ENCODE results near the gene CCSER1.
"Not testable (repeated sequence)": the region's sequence is repeated elsewhere in the genome, so short reads cannot be mapped to it uniquely, and the experiment has no call there.

CCSER1 gene

DNA sequence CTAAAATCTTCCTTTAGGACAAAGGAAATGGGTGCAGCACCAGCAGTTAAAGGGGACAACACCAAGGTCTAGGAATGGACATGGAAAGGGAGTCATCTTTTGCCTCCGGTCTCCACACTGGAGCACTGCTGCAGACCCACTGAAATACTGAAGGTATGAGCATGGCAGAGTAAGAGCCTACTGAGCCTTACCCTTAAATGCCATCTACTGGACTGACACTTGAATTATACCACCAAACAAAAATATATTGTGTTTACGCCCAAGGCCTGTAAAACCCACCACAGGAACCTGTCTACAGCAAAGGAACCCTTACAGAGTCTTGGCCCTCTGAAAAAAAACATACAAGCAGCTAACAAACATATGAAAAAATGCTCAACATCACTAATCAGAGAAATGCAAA lies 443.4 kb downstream of the CCSER1 start:
- DNase-seq (ENCODE audit: low read depth), result no peak

DNA sequence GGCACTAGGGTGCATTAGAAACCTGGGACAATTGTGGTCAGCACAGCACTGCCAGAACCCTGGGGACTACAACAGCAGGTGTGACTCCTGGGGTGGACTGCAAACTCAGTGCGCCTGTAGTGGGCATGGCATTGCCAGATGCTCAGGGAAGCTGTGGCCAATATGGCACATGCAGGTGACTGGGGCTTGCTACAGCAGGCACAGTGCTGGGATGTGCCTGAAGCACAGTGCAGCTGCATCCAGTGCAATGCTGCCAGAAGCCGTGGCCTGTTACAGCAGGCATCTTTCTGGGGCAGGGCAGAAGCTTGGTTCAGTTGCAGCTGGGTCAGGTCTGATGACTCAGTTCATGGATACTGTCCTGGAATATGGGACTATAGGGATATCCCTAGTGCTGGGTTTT lies 445.8 kb downstream of the CCSER1 start:
- DNase-seq (ENCODE audit: low read depth), result no peak

DNA sequence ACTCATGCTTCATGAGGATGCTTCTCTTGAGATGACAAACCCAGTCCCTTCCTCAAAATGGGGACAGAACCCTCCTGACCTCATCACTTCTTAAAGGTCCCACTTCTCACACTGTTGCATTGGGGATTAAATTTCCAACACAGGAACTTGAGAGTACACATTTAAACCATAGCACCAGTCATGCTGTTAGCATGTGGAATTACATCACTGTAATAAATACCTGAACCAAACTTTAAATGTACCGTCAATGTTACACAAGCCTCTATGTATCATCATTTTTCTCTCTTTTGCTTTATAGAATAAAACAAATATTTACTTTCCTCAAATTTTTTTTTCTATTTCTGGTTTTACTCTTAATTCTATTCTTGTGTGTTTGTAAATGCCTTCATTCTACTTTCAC lies 448.2 kb downstream of the CCSER1 start:
- no peak for DNase-seq (ENCODE audit: low read depth)

DNA sequence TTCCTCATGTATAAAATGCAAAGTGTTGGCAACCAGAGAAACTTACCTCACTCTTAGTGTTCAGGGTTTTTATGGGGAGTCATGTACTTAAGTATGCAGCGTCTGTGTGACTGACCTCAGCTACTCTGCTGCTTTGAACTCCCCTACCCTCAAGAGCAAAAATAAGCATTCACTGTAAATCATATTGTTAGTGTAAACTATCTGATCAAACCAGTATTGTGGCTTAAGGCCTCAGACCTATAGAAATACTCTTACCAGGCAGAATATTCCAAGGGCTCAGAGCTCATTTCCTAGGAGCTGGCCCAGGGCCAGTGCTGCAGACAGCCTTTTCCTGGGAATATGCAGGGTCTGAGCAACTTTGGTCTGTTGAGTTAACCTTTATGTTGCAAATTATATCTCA lies 453.1 kb downstream of the CCSER1 start:
- DNase-seq (ENCODE audit: low read depth), result no peak

DNA sequence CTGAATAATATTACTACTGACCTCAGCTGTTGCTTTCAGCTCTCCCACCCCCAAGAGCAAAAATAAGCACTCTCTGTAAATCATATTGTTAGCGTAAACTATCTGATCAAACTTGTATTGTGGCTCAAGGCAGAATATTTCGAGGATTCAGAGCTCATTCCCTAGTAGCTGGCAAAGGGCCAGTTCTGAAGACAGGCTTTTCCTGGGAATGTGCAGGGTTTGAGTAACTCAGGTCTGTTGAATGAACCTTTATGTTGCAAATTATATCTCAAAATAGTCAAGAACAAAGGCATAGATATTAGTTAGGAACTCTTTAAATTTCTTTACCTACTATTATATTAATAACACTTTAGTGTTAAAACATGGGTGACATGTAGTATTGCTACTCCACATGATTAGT lies 454.9 kb downstream of the CCSER1 start:
- peak; percentile 4 for DNase-seq (ENCODE audit: low read depth)

DNA sequence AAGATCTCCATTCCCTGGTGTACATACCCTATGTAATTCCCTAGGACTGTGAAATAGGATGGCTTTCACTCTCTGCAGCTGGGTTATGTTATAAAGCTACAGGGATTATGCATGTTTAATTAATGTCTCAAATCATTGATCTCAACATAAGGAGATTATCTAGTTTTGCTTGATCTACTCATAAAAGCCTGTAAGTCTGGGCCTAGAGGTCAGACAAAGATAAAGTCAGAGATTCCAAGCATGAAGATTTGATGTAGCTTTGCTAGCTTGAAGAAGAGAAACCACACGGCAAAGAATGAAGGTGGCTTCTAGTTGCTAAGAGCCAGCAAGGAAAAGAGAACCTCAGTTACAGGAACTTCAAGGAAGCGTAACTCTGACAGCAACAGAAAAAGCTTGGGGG lies 456.9 kb downstream of the CCSER1 start:
- no peak for DNase-seq (ENCODE audit: low read depth)

DNA sequence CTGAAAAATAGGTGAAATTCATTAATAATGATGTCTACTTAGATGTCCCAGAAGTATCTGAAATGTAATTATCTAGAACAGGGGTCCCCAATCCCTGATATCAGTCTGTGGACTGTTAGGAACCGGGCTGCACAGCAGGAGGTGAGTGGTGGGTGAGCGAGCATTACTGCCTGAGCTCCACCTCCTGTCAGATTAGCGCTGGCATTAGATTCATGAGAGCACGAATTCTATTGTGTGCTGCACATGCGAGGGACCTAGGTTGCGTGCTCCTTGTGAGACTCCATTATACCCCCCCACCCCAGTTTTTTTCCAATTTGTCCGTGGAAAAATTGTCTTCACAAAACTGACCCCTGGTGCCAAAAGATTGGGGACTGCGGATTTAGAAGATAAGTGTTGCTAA lies 458.8 kb downstream of the CCSER1 start:
- no peak for DNase-seq (ENCODE audit: low read depth)

DNA sequence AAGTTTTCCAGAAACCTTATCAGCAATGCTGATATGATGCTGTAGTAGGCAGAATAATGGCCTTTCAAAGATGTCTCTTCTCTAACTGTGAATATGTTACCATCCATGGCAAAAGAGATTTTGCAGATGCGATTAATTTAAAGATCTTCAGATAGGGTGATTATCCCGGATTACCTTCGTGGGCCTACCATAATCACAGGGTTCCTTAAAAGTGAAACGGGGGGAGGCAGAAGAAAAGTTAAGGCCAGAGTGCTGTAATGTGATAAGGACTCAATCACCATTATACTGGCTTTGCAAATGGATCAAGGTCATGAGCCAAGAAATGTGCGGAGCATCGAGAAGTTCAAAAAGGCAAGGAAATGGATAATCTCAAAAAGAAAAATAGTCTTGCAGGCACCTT lies 459.6 kb downstream of the CCSER1 start:
- no peak for DNase-seq (ENCODE audit: low read depth)

DNA sequence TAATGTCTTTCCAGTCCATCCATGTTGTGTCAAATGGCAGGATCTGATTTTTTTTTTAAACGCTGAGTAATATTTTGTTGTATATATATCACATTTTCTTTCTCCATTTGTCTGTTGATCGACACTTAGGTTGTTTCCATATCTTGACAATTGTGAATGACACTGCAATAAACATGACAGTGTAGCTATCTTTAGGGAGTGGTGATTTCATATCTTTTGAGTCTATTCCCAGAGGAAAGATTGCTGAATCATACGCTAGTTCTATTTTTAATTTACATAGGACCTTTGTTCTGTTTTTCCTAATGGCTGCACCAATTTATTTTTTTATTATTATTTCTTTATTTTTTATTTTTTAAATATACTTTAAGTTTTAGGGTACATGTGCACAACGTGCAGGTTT lies 470.7 kb downstream of the CCSER1 start:
- DNase-seq (ENCODE audit: low read depth), result no peak

DNA sequence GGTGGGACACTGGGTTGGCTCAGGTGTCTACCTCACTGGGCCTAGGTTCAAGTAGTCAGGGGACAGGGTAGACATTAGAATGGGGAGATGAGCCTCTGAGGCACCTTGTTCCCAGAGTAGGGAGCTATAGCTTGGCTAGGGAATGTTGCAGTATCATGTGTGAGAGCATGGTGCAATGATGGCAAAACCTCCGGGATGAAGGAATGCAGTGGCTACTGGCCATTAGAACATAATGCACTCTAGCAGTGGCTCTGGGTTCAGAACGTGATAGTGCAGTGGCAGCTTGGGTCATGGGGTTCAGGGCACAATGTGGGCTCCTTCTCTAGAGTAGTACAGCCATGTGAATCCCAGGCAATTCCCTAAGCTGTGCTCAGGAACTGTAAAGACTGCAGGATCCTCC lies 471.5 kb downstream of the CCSER1 start:
- no peak for DNase-seq (ENCODE audit: low read depth)

DNA sequence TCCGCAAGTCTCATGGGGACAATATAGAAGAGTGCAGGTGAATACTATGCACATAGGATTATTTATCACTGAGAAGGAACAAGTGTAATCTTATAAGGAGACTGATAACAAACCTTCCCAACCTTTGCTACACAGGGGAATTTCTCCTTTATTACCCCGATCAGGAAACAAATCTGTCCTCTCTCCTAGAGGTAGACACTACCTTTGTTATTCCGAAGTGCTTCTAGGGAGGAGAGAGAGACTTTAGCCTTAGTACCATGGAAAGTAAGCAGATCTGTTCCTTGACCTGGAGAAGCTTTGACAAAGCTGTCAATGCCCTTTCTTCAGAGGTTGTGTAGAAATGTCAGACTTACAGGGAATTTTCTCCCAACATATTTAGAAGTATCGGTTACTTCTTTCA lies 475.5 kb downstream of the CCSER1 start:
- DNase-seq (ENCODE audit: low read depth), result no peak

DNA sequence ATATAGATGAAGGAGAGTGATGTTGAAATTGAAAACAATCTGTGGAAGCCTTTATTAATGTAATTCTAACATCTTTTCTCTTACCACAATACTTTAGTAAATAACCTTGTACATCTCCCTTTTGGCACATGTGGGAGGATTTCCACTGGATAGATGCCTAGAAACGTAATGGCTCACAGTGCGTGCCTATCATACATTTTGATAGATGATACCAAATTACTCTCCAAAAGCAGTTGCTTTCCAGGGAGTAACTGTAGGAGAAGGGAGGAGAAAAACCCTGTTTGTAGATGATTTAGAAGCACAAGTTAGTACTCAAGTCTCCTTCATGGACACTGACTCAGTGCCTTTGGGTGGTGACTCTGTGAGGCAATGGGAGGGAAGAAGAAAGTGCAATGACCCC lies 476.3 kb downstream of the CCSER1 start:
- peak; percentile 33 for DNase-seq (ENCODE audit: low read depth)

DNA sequence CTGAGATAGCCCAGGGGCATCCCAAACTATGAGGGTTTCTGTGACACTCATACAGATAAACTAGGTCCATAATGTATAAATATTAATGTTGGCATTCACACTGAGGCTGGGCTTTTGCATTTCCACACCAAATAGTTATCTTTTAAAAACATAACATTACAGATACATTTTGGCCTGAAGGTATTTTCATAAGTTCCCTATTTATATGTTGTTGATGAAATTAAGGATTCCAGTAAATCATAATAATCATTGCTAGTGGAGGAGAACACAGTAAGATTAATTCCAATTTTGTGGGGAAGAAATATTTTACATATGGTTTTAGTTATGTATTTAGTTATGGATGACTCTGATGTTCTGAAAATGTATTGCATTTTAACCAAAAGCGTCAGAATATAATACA lies 479.6 kb downstream of the CCSER1 start:
- DNase-seq (ENCODE audit: low read depth), result no peak

DNA sequence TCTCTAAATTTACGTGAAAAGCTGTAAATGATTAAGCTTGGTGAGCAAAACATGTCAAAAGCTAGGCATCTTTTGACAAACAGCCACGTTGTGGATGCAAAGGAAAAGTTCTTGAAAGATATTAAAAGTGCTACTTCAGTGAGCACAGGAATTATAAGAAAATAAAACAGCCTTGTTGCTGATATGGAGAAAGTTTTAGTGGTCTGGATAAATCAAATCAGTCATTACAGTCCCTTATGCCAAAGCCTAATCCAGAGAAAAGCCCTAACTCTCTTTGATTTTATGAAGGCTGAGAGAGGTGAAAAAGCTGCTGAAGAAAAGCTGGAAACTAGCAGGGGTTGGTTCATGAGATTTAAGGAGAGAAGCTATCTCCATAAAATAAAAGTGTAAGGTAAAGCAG lies 487.2 kb downstream of the CCSER1 start:
- no peak for DNase-seq (ENCODE audit: low read depth)

DNA sequence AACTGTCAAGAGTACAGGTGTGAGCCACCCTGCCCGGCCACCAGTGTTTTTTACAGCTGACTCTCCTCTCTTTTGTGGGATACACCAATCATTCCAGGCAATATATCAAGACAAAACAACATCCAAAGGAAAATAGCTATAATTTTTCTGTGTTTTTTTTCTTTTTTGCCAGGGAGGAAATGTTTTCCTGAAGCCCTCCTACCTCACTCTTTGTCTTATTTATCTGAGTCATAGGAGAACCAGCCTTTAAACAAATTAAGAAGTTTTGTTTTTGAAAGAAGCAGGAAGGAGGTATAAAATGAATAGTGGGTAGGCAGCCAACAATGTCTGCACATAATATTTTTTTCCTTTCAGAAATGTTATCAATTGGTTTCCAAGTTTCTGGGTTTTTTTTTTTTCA lies 493.9 kb downstream of the CCSER1 start:
- DNase-seq (ENCODE audit: low read depth), result no peak

DNA sequence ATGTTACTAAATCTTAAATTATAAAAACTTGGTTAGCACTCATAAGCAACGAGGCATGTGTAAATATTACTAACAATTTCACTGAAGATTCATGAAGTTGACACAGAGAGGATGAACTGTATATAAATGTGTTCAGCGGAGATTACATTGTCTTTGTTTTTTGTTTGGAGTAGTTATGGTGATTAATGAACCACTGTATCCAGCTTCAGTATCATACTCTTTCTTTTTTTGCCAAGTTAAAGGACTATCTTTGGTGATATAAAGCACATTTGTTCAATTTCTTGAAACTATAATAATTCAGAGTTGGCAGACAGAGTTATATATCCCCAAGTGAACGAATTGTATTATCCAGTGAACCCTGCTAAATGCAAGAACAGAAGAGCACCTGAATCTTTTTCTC lies 497.6 kb downstream of the CCSER1 start:
- DNase-seq (ENCODE audit: low read depth), result no peak

DNA sequence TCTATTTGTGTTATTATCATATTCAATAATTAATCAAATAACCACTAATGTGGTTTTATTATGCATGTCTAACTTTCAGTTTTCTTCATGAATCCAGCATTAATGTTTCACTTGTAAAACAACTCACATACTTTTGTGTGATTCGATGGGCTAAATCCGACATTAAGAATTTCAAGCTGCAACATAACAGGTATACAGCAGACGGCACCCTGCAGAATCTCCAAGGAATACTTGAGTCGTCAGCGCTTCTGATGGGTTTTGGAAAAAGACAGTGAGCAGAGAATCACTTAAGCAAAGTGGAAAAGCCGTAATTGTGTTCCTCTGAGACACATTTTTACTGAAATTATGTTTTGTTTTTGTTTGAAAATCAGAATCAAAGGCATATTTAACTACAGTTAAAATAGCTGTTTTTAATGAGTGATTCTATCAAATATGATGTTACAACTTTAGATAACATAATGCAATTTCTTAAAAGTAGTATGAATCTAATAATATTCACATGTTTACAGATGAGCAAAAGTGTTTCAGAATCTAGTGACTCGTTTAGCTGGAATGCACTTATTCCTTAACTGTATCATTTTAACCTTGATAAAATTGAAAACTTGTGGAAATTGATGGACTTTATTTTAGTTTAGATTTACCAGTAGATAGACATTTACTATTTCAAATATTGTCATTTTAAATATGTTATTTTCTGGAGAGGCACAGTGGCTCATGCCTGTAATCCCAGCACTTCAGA lies 514.8 kb downstream of the CCSER1 start:
- peak; percentile 32 for DNase-seq (ENCODE audit: low read depth)

DNA sequence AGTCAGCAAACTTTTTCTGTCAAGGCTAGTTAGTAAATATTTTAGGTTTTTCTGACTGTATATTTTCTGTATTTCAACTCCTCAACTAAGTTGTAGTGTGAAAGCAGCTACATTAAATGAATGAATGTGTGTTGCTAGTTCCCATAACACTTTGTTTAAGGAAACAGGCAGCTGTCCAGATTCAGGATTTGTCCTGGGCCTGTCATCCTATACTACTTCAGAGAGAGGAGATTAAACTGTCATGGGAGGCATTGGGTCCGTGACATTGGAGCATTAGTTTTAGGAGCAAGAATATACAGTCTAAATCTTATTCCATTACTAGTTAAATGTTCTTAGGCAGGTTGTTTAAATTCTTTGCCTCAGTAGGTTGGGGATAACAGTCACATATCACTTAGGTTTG lies 516.0 kb downstream of the CCSER1 start:
- no peak for DNase-seq (ENCODE audit: low read depth)

DNA sequence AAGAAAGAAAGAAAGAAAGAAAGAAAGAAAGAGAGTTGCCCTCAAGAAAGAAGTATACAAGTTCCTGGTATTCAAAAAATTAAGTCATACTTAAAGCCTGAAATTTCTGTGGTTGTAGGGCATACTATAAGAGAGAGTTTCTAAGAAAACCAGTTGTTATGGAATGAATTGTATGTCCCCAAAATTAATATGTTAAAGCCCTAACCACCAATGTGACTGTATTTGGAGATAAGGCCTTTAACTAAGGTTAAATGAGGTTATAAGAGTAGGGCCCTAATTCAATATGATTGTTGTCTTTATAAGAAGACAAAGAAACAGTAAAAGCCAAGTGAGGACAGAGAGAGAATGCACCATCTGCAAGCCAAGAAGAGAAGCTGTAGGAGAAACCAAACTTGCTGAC lies 521.1 kb downstream of the CCSER1 start:
- no peak for DNase-seq (ENCODE audit: low read depth)

DNA sequence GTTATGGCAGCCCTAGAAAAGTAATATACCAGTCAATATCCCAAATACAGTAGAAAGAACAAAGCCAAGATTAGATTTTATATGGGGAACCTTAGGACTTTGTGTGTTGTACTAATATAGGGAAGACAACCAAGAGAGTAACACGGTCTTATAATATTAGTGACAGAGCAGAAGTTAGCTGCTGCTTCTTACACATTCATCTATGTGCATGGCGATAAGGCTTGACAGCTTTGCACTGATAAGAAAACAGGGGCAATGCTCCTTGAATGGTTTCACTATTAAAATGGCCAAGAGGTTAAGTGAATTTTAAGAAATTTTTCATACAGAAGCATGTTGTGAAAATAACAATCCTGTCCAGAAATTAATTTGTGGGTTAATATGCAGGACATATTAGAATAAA lies 521.6 kb downstream of the CCSER1 start:
- no peak for DNase-seq (ENCODE audit: low read depth)

DNA sequence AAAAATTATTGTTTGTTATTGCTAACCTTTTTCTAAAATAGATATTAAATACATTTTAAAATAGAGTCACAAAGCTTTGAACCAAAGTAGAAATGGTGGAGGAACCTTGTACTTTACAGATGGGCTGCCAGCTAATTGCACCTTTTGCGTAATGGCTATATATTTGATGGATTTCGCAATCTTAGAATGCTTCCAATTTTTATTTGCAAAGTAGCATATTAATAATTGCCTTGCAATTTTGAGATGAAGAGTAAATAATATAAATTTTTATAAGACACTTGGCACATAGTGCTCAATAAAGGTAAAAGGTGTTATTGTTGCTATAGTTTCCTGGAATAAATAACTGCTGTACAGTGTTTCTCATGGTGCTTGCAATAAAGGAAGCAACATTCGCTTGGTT lies 533.5 kb downstream of the CCSER1 start:
- DNase-seq (ENCODE audit: low read depth), result no peak

DNA sequence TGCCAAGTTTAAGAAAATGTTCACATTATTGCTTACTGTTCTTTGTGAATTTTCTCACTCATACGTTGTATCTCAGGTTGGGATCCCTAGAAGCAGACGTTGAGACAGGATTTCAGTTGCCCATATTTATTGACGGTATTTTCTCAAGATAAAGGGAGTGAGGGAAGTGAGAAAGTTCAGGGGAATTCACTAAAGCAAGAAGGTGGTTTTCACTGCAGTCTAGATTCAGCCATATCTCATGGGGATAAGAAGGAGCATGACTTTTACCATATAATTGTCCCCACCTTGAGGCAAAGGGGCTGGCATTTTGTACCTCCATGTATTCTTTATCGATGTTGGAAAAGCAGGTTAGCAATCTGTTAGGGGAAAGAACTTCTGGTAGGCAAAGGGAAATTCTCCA lies 543.0 kb downstream of the CCSER1 start:
- no peak for DNase-seq (ENCODE audit: low read depth)

DNA sequence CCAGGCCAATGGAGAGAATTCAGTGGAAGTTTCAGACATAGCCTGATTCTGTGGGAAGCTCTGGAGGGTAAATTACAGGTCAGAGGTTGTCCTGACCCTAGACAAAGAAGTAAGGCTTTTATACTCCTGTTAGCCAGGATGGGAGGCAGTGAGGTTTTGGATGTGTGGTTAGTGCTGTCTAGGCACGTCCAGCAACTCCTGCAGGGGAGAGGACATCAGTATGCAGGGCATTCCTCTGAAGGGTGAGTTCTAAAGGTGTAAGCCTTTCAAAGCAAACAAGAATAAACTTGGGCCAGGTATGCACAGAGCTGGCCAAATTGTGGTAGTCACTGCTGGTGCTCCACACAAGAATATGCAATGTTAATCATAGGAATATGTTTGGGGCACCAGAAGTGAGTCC lies 562.5 kb downstream of the CCSER1 start:
- DNase-seq (ENCODE audit: low read depth), result no peak

DNA sequence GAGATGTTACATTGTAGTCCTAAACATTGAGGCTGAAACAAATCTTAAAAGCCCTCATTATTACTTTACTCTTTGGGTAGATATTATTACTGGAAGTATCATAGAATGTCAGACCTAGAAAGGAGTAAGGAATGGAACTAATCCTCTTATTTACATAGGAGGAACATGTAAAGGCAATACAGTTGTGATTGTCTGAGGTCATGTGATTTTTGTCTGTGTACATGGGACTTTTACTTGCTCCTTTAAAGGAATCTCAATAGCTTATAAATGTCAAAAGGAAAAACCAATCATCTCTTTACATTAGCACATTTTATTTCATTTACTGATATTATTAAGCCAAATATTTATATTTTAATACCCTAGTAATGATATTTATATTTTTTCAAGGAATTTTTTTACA lies 568.2 kb downstream of the CCSER1 start:
- no peak for DNase-seq (ENCODE audit: low read depth)

DNA sequence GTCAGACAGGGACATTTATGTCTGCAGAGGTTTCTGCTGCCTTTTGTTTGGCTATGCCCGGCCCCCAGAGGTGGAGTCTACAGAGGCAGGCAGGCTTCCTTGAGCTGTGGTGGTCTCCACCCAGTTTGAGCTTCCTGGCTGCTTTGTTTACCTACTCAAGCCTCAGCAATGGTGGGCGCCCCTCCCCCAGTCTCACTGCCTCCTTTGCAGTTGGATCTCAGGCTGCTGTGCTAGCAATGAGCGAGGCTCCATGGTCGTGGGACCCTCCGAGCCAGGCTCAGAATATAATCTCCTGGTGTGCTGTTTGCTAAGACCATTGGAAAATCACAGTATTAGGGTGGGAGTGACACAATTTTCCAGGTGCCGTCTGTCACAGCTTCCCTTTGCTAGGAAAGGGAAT lies 578.3 kb downstream of the CCSER1 start:
- DNase-seq (ENCODE audit: low read depth), result not testable (repeated sequence)
